C4-2B (cell line): ENCODE data around the gene ITGB4.
A peak's percentile ranks its signal among the peaks of the same experiment; 100 is the strongest.

ENCODE experiments used
- H3K27ac ChIP-seq: fragments of 450-650 bp; 2 replicates; pipeline ENCODE4 v1.5.1; 2017
- ZFX ChIP-seq: fragments of 450-650 bp; IDR thresholded peaks from 2 replicates; pipeline ENCODE4 v1.6.1; 2017
- TF ChIP-seq, protein P1 (sequence below): fragments of 450-650 bp; conservative IDR thresholded peaks from 2 replicates; pipeline ENCODE4 v1.5.1; 2017; ENCODE audit warnings: mild to moderate bottlenecking

The ITGB4 gene

GRCh38 chr17:75783803-75784472 lies 62.7 kb downstream of the ITGB4 start:
- H3K27ac ChIP-seq: peak overlapping the region; percentile 93
- TF ChIP-seq, protein P1, sequence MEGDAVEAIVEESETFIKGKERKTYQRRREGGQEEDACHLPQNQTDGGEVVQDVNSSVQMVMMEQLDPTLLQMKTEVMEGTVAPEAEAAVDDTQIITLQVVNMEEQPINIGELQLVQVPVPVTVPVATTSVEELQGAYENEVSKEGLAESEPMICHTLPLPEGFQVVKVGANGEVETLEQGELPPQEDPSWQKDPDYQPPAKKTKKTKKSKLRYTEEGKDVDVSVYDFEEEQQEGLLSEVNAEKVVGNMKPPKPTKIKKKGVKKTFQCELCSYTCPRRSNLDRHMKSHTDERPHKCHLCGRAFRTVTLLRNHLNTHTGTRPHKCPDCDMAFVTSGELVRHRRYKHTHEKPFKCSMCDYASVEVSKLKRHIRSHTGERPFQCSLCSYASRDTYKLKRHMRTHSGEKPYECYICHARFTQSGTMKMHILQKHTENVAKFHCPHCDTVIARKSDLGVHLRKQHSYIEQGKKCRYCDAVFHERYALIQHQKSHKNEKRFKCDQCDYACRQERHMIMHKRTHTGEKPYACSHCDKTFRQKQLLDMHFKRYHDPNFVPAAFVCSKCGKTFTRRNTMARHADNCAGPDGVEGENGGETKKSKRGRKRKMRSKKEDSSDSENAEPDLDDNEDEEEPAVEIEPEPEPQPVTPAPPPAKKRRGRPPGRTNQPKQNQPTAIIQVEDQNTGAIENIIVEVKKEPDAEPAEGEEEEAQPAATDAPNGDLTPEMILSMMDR: no peak
- TF ChIP-seq ZFX: no peak

GRCh38 chr17:75784473-75785015 lies 63.3 kb downstream of the ITGB4 start, which contains the start of gene UNK:
Gene UNK (plus strand): TSS chr17:75784806. CDS start chr17:75784881, 75 bp downstream.
- TF ChIP-seq ZFX: no peak
- peak within 1 kb of the TSS; percentile 93 for H3K27ac ChIP-seq

DNA sequence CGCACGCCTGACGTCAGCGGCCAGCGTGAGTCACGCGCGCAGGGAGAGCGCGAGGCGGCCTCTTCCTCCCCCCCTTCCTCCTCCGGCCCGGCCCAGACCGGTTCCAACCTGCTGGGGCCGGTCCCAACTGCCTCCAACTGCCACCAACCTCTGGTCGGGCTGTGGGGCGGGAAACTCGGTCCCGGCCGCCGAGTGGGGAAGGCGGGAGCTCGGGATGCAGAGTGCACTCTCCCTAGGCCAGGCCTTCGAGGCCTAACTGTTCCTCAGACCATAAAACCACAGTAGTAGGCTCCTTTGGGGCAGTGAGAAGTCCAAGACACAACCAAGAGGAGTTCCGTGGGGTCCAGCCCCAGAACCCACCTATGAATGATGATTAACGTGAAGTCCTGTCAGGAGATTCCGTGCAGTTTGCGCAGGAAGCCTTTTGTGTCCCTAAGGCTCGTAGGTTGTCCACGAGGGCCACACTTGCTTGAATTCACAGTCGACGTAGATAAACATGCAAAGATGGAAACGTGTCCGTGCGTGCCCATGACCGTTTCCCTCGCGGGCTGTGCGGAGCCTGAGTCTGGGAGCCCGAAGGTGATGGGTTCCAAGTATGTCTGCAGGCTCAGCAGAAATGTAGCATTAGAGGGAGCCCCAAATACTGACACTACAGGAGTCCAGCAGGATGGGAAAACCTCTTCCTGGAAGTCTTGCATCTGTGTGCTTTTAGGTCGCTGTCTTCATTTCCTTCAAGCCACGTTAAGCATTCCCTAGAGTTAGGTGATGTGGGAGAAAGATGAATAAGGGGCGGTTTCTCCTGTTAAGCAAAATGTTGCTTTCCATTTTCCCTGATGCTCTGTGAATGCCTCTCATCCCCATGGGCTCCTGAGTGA lies 64.0 kb downstream of the ITGB4 start:
- TF ChIP-seq, protein P1: no peak
- peak; percentile 93 for TF ChIP-seq ZFX
- peak overlapping the region; percentile 93 for H3K27ac ChIP-seq

- TF ChIP-seq, protein P1: no peak
- TF ChIP-seq ZFX: no peak
These were observed 70.0 kb downstream of the ITGB4 start for GRCh38 chr17:75791254-75791653.

GRCh38 chr17:75793460-75793859 lies 72.2 kb downstream of the ITGB4 start:
- H3K27ac ChIP-seq: no peak overlapping the region

More at GRCh38 chr17:75791254-75791653, 70.0 kb downstream of the ITGB4 start:
- H3K27ac ChIP-seq: no peak overlapping the region

GRCh38 chr17:75795820-75796607 lies 74.8 kb downstream of the ITGB4 start:
- no peak overlapping the region for H3K27ac ChIP-seq
- no peak for TF ChIP-seq ZFX

More at GRCh38 chr17:75793460-75793859, 72.2 kb downstream of the ITGB4 start:
- TF ChIP-seq, protein P1: no peak
- no peak for TF ChIP-seq ZFX

DNA sequence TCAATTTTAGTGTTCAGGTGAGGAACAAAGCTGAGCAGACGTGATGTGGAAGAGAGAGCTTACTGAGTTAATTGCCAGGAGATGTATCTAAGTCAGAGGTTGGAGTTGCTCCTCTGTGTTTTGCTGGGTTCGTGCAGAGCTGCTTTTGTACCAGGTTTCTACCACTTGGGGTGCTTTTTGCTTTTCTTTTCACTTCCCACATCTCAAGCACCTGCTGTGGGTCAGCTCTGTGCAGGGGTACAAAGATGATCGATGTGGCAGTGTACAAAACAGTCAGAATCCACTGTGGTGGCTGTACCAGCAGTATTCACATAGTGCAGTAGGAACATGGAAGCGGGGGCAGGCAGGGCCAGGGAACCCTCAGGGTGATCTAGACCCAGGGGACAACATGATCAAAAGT lies 78.1 kb downstream of the ITGB4 start:
- TF ChIP-seq ZFX: no peak
- TF ChIP-seq, protein P1: no peak
- no peak overlapping the region for H3K27ac ChIP-seq
